Measurements from ENCODE around the gene AMPD3.

Gene AMPD3

DNA sequence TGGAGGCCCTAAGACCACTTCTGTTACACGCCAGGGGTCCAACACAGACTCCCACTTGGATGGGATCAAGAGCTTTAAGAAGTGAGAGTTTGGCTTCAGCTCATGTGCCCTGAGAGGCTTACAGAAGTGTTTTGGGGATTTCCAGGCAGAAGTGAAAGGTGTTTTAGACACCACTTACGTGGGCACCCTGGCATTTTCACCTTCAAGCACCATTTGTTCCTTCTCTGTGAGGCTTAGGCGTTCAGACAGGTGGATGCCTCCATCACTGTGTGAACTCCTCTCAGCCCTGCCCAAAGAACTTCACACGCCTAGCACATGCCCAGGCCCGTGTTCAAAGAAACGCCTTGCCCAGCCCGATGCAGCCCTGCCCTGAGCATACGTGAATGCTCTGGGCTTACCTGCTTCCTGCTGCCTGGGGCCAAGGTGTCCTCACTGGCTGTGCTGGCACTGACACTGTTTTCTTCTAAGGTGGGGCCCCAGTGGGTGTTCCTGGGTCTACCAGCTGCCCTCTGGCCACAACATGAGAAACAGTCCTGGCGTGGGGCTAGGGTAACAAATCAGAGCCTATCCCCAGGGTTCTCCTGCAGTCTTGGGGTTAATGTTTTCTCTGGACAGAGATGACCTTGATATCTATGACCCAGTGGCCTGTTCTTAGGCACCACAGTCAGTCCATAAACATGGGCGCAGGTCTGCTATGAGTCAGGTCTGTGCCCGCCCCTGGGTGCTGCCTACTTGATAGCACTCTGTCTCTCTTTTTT lies 34.0 kb downstream of the AMPD3 start:
- no peak for DNase-seq (ENCODE audit: low spot score)

DNA sequence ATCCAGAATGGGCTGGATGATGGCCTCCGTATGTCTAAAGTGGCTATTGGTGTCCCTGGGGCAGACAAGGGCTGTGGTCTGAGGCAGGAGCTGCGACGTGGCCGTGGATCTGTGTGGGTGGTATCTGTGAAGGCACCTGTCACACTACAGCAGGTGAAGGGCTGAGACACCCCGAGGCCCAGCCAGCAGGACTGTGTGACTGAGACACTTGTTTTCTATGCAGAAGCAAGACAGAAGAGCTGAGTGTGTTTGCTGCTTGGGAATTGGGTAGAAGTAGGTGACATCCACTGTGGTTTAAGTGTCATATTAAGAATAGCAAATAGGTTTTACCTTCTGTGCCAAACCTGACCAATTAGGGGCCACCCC lies 35.0 kb downstream of the AMPD3 start:
- no peak for DNase-seq (ENCODE audit: low spot score)

DNA sequence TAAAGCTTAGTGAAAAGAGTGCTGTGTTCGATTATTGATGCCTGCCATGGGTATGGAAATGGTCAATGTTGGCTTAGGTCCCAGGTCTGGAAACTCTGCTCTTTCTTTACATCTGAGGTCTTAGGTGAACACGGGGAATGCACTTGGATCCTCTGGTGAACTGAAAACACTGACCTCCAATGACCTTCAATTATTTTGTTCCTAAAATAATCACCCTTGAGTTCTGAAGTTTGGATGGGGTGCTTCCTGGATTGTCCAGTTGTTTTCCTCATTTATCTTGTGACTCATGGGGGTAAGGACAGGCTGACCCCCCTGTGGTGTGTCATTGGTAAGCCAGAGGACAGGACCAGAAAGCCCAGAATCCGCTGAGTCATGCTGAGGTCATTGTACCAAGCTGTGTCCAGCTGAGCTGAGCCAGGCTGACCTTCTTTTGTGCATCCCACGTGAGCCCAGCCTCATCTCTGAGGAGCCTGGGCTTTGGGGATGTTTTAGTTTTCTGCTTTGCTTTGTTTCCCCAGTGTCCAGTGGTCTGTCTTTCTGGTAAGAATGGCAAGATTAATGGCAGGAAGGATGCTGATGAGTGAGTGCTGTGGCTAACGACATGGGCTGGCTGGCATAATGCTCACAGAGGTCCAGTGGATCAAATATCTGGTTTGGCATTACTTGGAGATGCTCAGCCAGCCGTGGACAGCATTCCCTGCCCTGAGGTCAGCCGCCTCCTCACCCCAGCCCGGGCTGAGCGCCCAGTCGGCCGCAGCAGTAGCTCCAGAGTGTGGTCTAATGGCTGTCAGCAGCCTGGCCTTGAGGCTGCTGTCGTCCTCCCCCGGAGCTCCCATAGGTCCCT lies 35.6 kb downstream of the AMPD3 start:
- DNase-seq (ENCODE audit: low spot score): peak; percentile 90

DNA sequence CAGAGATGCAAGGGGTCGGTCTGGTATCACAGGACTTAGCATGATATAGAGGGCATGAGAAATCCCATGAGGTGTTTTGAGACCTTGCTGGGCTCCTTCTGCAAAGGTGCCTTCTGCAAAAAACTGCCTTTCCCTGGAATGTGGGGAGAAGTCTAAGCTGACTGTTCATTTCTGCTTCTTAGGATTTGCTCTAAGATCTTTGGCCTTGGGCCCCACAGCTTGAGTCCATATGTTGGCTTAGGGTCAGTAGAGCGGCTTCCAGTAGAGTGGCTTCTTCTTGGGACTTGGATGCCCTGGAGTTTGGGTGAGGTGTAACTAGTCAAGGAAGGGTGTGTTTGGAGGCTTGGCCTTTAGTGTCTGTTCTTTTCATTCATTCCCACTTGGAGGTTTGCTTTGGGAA lies 37.0 kb downstream of the AMPD3 start:
- no peak for DNase-seq (ENCODE audit: low spot score)

DNA sequence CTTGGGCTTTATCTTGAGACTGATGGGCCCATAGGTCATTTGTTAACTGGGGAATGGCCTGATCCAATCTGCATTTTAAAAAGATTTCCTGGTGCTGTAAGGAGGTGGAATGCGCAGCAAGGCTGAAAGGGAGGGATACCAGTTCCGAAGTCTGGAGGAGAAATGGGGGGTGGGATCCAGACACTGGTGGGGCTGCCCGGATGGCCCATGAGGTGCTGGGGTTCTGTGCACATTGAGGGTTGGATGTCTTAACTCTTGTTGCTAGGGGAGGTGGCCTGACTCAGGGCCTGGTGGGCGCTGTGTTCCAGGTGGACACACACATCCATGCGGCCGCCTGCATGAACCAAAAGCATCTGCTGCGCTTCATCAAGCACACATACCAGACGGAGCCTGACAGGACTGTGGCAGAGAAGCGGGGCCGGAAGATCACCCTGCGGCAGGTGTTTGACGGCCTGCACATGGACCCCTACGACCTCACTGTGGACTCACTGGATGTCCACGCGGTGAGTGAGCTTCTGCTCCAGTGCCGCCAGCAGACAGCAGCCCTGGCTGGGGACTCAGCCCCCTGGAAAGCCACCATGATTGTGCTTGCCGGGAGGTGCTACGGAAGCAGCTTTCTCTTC lies 38.1 kb downstream of the AMPD3 start:
- no peak for DNase-seq (ENCODE audit: low spot score)

DNA sequence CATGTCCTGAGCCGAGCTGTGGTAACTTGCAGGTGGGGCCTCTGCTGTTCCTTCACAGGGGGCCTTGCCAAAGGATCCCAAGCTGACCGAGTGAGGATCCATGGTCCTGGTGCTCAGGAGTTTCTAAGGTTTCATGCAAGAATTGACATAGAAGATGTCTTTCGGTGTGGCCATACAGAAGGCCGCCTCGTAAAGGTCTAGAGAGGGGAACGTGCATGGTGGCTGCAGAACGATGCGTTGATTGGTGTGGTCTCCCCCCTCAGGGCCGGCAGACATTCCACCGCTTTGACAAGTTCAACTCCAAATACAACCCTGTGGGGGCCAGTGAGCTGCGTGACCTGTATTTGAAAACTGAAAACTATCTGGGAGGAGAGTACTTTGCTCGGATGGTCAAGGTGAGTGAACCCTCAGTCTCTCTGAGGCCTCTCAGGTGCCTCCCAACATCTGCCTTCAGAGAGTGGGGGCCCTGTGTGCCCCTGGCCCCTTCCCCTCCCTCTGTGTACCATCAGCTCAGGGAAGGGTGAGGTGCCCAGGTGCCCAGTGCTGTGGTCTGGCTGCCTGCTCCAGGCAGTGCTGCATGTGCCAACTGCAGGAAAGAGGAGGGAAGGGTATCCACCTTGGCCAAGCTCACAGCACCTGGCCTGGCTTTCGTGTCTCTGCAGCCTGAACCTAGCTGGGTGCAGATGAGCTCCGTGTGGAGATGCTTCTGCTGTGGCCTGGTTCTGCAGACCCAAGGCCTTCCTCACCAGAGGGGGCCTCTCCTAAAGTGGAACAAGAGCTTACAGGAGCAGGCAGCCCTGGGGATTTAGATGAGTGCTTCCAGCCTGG lies 39.8 kb downstream of the AMPD3 start:
- DNase-seq (ENCODE audit: low spot score): no peak

DNA sequence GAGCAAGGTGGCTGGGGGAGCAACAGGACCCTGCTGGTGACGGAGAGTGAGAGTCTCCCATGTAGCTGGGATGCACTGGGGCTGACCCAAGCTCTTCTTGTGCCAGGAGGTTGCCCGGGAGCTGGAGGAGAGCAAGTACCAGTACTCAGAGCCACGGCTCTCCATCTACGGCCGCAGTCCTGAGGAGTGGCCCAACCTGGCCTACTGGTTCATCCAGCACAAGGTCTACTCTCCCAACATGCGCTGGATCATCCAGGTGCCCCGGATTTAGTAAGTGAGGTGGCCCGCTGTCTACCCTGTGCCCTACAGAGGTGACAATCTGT lies 40.4 kb downstream of the AMPD3 start:
- DNase-seq (ENCODE audit: low spot score): no peak

DNA sequence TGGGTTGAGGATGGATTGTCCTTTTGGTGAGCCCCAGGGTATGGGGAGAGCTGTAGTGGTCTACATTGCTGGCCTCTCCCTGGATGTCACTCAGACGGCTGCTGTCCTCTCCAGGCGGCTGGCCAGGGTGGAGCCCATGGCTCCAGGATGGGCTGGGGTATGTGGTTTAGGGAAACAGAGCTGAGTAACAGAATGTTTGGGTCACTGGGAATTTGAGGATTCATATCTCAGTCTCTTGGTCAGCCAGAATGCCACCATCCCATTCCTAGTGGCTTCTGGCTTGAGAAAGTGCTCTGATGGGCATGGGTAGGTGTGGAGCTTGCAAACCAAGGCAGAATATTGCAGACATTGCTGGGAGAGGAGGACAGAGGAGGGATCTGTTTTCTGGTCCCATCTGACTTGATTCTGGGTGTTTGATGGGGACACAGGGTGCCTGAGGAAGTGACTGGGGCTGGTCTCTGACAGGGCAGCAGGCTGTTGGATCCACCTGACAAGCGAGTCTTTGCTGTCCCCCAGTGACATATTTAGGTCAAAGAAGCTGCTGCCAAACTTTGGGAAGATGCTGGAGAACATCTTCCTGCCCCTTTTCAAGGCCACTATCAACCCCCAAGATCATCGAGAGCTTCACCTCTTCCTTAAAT lies 41.4 kb downstream of the AMPD3 start:
- no peak for DNase-seq (ENCODE audit: low spot score)

DNA sequence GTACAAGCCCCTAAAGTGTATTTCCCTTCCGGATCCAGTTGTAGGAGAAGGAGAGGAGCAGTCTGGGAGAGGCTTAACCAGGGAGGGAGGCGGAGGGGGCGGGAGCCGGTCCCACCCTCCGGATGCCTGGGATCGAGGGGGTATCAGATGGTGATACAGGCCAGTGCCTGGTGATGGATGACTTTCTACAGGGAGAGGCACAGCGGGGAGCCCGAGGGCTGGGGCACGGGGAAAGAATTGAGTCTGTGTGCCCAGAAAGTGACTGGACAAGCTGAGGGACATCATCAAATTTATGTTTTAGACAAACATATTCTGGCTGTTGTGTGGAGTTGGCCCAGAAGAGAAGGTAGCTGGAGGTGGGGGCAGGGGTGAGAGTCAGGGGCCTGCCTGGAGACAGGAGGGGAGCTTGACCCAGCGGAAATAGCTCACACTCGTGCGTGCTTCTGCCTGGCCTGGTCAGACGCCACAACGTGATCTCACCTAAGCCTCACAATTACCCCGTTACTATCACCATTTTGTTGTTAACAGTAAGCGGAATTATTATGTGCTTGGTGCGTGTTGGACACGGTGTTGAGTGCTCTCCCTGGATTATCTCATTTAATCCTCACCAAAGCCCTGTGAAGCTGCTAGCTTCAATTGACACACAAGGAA lies 42.4 kb downstream of the AMPD3 start:
- no peak for DNase-seq (ENCODE audit: low spot score)

DNA sequence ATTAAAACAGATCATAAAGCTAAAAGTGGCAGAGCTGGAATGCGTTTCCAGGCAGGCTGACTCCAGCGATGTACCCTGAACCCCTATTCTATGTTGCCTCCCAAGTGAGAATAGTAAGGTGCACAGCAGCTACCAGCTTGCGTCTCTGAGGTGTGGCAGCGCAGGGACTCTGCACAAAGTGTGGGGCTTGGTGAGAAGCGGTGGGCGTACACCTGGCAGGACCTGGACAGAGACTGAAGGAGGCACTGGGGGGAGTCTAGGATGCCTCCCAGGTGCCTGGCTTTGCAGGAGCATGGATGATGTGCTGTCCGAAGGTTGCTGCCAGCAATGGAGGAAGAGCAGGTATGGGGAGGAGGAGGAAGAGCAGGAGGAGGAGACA lies 42.9 kb downstream of the AMPD3 start:
- no peak for DNase-seq (ENCODE audit: low spot score)

DNA sequence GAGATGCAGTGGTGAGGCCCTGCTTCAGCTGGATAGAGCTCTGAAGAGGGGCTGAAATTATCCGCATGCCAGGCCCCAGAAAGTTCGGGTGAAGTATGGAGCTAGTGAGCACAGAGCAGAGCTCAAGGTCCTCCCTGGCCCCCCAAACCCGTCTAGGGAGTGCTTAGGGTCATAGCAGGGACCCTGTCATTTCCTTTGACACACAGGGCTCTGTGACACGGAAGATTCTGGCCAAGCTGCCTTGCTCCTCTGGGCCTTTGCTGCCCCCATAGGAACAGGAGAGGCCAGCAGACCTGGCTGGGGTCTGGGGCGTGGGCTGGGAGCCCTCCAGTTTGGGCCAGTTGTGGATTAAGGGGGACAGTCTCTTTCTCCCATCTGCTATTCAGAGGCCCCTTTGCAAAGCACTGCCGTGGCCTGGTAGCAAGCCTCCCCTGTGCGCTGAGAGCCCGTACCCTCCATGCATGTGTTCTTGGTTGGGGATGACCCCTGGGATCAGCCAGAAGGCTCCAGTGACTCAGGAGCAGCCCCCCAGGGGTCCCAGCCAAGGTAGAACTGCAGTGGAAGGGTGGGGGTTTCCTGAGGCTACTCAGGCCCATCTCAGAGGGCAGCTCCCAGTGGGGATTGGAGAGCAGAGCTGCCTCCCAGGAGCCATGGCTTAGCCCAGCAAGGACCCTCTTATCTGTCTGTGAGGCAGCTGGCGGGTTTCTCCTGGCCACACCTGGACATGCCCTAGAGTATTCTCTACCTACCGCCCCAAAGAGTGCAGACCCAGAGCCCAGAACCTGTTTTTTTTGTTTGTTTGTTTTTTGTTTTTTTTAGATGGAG lies 43.6 kb downstream of the AMPD3 start:
- DNase-seq (ENCODE audit: low spot score): no peak

DNA sequence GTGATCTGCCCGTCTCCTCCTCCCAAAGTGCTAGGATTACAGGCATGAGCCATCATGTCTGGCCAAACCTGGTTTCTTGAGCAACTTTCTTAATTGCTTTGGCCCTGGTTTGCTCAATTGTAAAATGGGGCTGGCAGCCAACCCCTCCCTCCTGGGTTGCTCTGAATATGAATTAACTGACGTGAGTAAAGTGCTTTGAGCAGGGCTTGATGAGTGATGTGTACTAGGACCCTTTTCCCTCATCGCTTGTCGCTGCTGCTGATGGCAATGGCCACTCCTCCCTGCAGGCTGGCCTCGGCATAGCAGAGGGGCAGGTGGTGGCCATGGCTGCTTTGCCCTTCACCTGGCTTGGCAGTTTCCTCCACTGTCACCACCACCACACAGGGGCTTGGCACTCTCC lies 44.4 kb downstream of the AMPD3 start:
- DNase-seq (ENCODE audit: low spot score): peak; percentile 31

DNA sequence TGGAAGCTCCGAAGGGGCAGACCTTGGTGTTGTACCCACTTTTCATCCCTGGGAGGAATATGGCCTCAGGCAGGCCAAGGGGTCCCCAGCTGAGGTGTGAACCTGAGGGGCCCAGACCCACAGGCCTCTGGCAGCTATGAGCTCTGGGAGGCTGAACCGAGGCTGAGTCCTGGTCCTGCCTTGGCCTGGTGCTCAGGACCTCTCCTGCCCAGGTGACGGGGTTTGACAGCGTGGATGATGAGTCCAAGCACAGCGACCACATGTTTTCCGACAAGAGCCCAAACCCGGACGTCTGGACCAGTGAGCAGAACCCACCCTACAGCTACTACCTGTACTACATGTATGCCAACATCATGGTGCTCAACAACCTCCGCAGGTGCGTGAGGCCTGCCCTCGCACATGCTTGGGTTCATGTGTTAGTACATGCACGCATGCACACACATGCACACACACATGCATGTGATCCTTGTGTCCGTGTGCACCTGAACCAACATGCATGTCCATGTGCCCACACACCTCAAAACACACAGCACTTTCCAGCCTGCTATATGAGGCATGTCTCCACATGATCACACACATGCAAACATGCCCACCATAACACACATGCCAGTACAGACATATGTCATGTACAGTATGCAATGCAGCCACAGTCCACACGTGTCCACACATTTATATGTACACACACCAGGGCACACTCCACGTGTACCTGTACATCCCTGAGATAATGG lies 45.0 kb downstream of the AMPD3 start:
- no peak for DNase-seq (ENCODE audit: low spot score)

DNA sequence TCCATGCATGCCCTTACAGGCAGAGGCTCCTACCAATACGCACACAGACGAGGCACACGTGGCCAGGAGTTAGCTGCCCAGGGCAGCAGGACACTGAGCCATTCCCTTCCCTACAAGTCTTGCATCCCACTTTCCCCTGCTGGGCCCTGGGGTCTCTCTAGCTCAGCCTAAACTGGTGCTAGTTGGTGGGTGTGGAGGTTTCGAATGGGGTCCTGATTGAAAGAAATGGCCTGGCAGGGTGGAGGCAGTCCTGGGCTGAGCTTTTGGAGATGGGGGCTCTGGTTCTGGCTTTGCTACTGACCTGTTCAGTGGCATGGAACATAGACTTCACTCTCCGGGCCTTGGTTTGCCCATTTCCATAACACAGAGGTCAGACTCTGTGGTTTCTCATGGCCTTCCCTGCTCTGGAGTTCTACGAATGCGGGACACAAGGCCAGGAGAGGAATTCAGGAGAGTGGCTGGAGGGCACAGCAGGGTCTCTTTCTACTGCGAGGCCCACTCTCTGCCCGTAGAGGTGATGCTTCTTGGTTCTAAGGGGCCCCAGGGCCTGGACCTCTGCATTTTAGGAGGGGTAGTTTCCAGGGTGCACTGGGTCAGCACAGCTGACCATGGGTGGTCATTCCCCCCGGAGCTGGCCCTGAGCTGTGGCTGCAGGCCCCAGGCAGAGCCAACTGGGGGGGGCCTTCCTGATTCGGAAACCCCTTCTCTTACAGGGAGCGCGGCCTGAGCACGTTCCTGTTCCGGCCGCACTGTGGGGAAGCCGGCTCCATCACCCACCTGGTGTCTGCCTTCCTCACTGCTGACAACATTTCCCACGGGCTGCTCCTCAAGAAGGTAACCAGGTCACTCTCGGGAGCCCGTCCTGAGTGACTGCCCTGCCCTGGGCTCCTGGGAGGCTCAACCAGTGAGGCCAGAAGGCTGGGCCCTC lies 46.0 kb downstream of the AMPD3 start:
- DNase-seq (ENCODE audit: low spot score): no peak

DNA sequence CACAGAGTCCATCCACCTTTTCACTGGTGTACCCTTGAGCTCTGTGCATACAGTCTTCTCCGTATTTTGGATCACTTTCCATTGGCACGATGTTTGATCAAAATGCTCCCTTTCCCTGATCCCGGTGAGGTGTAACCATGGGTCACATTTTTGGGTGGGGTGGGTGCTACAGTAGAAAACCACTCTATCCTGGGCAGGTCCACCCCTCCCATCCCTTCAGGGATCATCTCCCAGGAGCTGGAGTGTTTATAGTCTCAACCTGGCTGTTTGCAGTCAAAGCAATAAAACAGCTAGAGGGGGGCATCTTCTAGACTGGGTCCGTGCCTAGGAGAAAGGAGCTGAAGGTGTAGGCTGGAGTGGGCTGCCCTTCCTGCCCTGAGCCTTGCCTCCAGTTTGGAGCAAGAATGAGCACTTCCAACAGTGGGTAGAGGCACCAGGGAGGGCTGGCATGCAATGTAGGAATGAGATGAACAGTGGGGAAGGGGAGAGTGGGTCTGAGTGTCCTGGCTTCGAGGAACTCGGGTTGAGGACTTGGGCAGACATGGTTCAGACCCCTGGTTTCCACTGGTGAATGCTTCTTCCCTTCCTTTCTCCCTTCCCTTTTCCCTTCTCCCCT lies 47.1 kb downstream of the AMPD3 start:
- no peak for DNase-seq (ENCODE audit: low spot score)

DNA sequence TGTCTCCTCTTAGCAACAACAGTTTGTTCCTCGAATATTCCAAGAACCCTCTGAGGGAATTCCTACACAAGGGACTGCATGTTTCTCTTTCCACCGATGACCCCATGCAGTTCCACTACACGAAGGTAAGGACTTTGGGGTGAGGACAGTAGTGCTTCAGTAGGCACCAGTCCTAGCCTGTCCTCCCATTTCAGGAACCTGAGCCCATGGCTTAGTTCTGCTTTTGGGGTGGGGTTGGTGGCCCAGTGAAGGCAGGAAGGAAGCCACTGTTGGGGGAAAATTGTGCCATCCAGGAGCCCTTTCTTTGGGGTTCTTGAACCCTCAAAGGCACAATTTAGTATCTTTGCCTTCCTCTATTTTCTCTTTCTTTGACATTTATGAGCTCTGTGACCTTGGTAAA lies 47.7 kb downstream of the AMPD3 start:
- DNase-seq (ENCODE audit: low spot score): no peak

DNA sequence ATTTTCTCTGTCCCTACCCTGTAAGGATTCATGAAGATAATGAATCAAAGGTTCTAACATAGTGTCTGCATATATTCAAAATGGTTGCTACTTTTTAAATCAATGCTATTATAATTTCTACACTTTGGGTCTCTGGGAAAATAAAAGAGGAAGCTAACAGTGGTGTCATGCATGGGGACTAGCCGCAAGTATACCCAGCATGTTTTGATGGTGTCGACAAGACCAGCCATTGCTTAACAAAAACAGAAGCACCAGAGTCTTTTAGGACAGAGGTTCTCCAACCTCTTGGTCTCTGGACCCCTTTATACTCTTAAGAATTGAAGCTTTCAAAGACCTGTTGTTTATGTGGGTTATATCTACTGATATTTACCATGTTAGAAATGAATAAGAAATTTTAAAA lies 48.2 kb downstream of the AMPD3 start:
- DNase-seq (ENCODE audit: low spot score): no peak

DNA sequence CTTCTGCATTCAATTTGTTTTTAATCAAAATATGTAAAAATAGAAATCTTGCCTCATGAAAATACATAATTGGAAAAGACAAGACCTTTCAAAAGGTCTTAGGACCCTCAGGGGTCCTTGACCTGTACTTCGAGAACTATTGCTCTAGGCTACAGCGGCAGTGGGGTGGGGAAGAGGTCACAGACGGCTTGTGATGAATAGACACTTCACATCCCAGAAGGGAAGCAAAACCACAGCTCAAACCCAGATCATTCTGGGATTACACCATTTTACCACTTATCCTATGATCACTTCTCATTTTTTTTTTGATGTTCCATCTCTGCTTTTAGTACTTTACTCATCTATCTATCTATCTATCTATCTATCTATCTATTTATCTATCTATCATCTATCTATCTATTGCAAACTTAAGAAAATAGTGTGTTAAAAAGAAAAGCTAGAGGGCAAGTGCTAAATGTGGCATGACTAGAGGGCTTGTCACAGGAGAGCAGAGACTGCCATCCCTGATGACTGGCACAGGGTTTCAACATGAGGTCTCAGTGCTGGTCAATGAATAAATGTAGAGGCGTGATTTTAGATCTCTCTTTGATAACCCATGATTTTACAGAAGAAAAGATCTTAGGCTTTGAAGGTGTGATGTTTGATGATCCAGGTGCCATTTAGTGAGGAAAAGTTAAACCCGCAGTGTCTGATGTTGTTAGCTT lies 48.9 kb downstream of the AMPD3 start:
- no peak for DNase-seq (ENCODE audit: low spot score)

Data from putamen (tissue), 1 donor.